A172 (cell line): ENCODE data around the gene TMCO1. TPM values are rescaled to one million over a fixed set of nuclear protein-coding genes. Genes with fewer than 3 reads are reported as not detected.
A peak's percentile ranks its signal among the peaks of the same experiment; 100 is the strongest.
"Not testable (repeated sequence)": the region's sequence is repeated elsewhere in the genome, so short reads cannot be mapped to it uniquely, and the experiment has no call there.

ENCODE experiments used
- DNase-seq: peaks from one replicate; pipeline ENCODE4 v3.0.0-alpha.2; 2015; ENCODE audit warnings: low spot score
- total RNA-seq: library from RNA; depleted of rRNA; stranded (reverse); fragments of >200 nt; shearing (Covaris generic); gene quantifications from 2 replicates; pipeline ENCODE4 v1.2.3, GENCODE V29; 2014; rRNA removed

TMCO1 gene, protein sequence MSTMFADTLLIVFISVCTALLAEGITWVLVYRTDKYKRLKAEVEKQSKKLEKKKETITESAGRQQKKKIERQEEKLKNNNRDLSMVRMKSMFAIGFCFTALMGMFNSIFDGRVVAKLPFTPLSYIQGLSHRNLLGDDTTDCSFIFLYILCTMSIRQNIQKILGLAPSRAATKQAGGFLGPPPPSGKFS
- total RNA-seq, result 226 and 266 TPM in 2 replicates

DNA sequence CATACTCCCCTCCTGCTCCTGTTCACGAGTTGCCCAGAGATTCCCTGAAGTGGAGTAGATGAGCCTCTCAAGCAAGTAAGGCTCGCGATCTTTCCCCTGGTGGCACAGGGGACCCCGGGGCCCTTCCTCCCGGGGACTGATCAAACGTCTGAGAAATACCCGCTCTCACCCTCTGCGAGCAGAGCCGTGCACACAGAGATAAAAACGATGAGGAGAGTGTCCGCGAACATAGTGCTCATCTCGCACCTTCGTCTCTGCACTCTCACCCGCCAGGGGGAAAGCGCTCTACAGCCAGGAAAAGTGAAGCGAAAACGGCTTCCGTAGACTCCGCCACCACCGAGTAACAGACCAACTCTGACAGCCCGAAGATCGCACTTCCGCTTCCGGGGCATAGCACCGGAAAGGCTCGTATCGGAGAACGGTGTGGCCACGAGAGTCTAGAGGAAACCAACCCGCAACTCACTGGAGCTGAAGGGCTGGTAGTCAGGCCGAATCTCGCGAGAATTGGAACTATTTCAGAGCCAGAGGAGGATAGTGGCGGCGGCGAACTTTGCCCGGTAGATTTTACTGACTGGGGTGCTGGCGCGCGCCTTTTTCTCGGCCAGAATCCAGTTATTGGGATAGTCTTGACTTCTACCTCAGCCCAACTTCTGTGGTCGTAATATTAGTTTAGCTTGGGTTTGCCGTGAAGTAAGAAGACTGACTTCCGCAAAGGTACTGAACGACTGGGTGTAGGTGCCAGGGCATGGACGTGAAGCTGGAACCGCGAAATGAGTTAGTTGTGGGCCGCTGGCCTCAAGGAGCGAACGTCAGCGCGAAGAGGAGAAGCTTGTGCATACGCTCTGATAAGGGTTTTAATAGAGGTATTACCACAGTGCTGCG, at the start of gene TMCO1:
Gene TMCO1 (minus strand): TSS at position 356 of the 882 bp plus-strand sequence. CDS start 117 bp downstream, at position 239.
- peak; percentile 99 for DNase-seq

DNA sequence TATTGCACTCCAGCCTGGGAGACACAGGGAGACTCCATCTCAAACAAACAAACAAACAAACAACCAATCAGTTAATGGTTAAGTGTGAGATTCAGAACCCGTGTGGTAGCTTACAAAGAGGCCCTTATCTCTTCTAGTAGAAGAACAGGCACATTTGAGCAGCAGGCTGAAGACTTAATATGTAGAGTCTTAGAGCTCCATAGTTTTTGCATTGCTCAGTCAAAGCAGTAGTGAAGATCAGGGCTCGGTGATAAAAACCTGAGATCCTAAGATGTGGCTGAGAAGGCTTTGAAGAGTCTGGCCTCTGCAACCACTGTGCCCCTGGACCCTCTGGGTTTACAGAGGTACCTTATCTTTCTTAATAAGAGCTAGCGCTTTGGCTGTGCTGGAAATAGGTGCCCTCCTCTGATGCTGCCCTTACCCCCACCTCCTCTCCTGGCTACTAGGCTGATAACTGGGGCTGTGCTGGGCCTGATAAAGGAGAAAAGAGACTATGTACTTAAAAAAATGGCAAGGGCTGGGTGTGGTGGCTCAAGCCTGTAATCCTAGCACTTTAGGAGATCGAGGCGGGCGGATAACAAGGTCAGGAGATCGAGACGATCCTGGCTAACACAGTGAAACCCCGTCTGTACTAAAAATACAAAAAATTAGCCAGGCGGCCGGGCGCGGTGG, 48.3 kb upstream of the TMCO1 start:
- no peak for DNase-seq

DNA sequence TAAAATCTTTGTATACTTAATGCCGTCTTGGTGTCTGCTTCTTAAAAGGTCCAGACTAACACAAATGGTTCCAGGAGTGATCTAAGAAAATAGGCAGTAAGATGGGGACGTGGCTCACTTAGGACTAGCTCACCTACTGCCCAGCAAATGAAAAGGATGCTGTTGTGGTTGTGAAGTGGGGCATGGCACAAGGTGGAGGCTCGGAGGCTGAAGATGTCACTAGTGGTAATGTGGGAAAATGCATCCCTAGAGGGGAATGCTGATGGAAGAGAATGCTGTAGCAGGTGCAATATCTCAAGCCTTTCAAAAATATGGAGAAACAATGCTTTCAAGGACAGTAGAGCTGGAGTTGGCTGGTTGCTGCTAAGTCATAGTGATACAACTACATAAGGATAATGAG, 47.5 kb upstream of the TMCO1 start:
- DNase-seq, result no peak

DNA sequence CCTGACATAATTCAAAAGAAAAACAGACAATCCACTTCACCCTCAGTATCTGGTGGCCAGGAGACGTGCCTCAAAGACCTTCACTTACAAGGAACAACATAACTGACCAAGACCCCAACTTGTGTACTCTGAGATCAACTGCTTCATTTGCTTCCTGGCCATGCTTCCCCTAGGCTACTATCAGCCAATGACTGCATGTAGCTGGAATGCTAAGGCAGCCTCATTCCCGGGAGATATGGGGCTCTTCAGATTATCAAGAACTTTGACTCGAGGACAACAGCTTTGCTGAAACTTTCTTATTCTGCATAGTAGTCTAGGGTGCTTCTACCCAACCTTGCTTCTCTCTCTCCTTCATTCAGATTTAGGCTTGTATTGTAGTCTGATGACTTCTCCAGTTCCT, 47.1 kb upstream of the TMCO1 start:
- peak; percentile 23 for DNase-seq

- DNase-seq, result no peak
Observed at GRCh38 chr1:165807613-165808012, 38.9 kb upstream of the TMCO1 start.

GRCh38 chr1:165804513-165804912, 35.8 kb upstream of the TMCO1 start:
- DNase-seq, result not testable (repeated sequence)

- no peak for DNase-seq
Observed at GRCh38 chr1:165799387-165799786, 30.7 kb upstream of the TMCO1 start.

DNA sequence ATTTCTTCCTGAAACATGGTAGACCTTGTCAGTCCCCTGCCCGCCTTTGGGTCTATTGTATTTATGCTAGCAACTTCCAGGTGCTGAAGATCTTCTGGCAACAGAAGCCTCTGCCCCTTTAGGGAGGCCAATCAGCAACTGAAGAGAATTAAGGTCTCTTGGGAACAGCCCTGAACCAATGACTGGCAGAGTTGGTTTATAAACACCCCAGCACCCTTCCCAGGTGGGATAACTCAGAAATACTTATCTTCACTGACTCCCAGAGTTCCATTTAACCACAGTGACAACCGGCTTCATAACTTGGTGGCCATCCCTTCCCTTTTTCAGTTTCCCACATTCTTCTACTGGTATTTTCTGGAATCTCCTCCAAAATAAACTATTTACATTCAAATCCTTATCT, 27.2 kb upstream of the TMCO1 start:
- DNase-seq, result no peak

- DNase-seq, result no peak
Observed at GRCh38 chr1:165793951-165794350, 25.3 kb upstream of the TMCO1 start.

DNA sequence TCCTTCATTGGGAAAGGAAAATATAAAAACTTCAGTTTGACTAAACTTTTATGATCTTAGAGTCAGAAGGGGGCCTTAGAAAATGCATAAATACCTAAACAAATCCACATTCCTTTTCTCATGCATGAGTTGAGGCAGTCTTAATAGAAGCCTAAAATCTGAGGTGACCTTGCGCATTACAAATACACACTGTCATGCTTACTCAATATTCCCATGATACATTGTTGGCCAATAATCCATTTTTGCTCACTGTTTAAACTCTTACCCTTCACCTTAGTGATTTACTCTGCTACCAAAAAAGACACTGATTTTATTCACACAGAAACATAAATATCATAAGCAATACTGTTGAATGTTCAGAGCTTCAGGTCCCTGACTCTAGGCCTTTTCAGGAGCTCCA, 19.1 kb upstream of the TMCO1 start:
- no peak for DNase-seq

DNA sequence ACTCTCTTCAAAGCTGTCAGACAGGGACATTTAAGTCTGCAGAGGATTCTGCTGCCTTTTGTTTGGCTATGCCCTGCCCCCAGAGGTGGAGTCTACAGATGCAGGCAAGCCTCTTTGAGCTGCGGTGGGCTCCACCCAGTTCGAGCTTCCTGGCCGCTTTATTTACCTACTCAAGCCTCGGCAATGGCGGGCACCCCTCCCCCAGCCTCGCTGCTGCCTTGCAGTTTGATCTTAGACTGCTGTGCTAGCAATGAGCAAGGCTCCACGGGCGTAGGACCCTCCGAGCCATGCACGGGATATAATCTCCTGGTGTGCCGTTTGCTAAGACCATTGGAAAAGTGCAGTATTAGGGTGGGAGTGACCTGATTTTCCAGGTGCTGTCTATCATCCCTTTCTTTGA, 14.9 kb upstream of the TMCO1 start:
- DNase-seq, result not testable (repeated sequence)

DNA sequence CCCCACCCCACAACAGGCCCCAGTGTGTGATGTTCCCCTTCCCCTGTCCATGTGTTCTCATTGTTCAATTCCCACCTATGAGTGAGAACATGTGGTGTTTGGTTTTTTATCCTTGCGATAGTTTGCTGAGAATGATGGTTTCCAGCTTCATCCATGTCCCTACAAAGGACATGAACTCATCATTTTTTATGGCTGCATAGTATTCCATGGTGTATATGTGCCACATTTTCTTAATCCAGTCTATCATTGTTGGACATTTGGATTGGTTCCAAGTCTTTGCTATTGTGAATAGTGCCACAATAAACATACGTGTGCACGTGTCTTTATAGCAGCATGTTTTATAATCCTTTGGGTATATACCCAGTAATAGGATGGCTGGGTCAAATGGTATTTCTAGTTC, 9.5 kb upstream of the TMCO1 start:
- DNase-seq, result not testable (repeated sequence)

DNA sequence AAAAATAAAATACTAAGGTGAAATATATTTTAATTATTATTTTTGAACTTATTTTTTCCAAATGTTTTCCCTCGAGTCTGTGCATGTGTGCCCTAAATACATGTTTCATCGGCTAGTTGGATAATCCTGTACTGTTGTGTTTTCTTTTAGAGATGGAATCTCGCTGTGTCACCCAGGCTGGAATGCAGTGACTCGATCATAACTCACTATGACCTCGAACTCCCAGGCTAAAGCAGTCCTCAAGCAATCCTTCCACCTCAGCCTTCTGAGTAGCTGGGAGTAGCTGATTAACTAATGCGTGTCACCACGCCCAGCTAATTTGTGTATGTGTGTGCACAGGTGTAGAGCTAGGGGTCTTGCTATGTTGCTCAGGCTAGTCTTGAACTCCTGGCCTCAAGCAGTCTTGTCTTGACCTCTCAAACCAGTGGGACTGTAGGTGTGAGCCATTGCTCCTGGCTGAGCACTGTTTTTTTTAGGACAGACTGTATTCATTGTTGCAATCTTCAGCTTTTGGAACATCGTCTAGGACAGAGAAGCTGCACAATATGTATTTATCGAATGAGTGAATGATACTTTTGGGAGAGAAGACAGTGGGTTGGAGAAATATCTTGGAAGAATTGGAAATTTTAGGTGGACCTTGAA, 4.8 kb upstream of the TMCO1 start:
- DNase-seq, result peak; percentile 91

DNA sequence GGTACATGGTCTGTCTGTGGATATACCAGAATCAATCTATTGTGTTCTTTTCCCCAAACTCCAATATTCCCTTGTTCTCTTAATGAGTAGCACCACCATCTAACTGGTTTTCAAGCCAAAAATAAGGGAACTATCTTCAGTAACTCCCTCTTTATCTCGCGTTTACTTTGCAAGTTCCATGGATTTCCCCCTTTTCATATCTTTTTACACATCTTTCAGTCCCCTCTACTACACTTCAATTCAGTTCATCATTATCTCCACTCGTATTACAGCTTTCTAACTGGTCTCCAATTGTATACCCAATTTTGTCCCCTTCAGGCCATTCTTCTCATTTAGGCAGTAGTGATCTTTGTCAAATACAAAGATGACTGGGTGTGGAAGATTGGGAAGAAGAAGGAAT, 4.1 kb upstream of the TMCO1 start:
- DNase-seq, result no peak

- DNase-seq, result no peak
Observed at GRCh38 chr1:165764277-165764676, 4.4 kb downstream of the TMCO1 start.

GRCh38 chr1:165763442-165763841, 5.2 kb downstream of the TMCO1 start:
- no peak for DNase-seq

DNA sequence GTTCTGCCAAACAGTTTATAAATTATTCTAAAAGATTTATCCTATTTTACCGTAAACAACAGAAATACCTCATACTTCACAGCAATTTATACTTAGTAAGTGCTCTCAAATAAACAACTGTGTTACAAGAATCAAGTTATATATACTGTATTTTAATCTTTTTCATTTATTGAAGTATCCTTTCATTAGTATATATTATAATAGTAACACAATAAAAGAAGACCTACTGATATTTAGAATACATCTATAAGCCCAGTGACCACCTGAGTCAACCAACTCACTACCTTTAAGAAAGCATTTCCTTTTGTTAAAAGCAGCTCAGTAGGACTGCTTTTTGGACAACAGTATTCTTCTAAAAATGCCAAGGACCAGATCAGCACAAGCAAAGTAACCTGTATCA, 5.9 kb downstream of the TMCO1 start:
- no peak for DNase-seq

GRCh38 chr1:165759095-165759494, 9.6 kb downstream of the TMCO1 start:
- DNase-seq, result no peak

DNA sequence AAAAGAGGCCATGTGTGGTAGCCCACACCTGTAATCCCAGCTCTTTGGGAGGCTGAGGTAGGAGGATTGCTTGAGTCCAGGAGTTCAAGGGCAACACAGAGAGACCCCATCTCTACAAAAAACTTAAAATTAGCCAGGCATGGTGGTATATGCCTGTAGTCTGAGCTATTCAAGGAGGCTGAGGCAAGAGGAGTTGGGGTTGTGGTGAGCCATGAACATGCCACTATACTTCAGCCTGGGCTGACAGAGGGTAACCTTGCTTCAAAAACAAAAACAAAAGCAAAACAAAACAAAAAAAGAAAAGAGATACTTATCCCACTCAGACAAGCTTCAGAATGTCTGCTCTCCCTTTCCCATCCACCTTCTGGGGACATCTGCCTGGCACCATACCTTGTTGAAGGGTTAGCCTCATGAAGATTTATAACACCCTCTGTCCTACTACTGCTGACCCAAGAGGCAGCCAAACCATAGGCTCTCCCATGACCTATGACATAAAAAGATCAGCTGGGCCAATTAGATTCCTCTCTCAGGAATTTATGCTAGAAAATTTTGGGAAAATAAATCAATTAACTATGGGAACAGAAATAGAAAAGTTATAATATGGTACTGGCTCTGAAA, 13.2 kb downstream of the TMCO1 start:
- no peak for DNase-seq

DNA sequence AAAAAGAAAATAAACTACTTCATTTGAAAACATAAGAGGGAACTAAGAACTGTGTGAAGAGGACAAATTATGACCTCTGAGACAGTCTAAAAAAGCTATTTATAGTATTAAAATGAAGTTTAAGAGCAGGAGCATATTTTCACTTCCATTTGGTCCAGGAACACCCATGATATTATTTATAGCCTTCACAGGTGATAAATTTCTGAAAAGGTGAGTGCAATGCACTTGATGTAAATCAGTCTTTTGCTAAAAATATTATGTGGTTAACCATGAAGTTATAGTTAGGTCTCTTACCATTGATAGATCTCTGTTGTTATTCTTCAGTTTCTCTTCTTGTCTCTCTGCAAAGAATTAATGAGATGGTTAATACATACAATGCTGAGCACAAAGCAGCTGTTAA, 14.7 kb downstream of the TMCO1 start:
- DNase-seq, result no peak

DNA sequence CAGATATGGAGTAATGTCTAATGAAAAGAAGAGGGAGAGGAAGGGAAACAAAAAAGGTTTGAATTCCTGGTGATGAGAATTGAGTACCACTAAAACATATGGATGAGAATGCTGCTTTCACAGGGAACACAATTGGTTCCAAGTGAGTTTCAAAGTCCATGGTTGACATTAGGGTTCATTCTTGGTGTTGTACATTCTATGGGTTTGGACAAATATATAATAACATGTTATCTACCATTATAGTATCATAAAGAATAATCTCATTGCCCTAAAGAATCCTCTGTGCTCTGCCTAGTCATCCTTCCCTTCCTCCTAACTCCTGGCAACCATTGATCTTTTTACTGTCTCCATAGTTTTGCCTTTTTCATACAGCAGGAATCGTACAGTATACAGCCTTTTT, 20.1 kb downstream of the TMCO1 start:
- no peak for DNase-seq
